Hepatocyte (in vitro differentiated cells): Measurements from ENCODE around the gene MACIR.

ENCODE experiments used
- CTCF ChIP-seq: fragments of 200-600 bp; sonication (generic); IDR thresholded peaks from 2 replicates; pipeline ENCODE4 v1.5.1; 2016; ENCODE audit warnings: antibody characterized with exemption, mild to moderate bottlenecking; ENCODE audit not compliant: poor library complexity
- EZH2 ChIP-seq: fragments of 200-600 bp; sonication (generic); IDR thresholded peaks from 2 replicates; pipeline ENCODE4 v1.6.1; 2016; ENCODE audit warnings: antibody characterized with exemption, mild to moderate bottlenecking, borderline replicate concordance
- EZH2phosphoT487 ChIP-seq: fragments of 200-600 bp; sonication (generic); IDR thresholded peaks from one replicate; pipeline ENCODE4 v1.6.1; 2018; ENCODE audit warnings: antibody characterized with exemption, mild to moderate bottlenecking, low read depth, moderate library complexity; ENCODE audit not compliant: unreplicated experiment, severe bottlenecking

DNA sequence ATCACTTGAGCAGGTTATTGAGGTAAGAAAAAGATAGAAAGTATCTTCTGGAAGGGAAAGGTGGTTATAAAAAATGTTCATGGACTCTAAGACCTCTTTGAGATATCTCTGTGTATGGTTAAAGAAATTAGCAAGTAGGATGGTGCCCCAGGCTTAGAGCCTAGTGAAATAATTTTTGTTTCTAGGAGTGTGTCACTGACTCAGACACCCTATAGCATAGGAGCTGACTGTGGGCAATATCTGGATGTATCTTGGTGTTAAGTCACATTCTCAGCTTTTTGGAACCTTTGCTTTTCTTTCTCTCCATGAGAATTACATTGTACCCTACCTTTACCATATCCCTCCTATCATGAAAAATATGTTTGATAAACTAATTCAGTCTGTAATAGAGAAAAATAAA, 12.0 kb downstream of the MACIR start:
- TF ChIP-seq CTCF (no peak), EZH2 (no peak), EZH2phosphoT487 (no peak)
